Endothelial cell of umbilical vein (primary cell): Measurements from ENCODE around the gene MIA2. TPM values are rescaled to one million over a fixed set of nuclear protein-coding genes. Genes with fewer than 3 reads are reported as not detected.

Experiments
- BruUV-seq: library from RNA; stranded (reverse); fragments of 400-500 nt; replicated peaks from 2 replicates; lab custom pipeline; 2021; lab: Mats Ljungman, UMichigan
- CTCF ChIA-PET: fragments of 300-600, 350-600 bp; sonication (Branson Sonifier 250); formaldehyde crosslinking; loops from one replicate; lab custom pipeline; 2021; ENCODE audit warnings: antibody characterized with exemption, inconsistent platforms; lab: Charles Lee
- POLR2A ChIA-PET: fragments of 300-600, 350-600 bp; sonication (Branson Sonifier 250); formaldehyde crosslinking; loops from one replicate; lab custom pipeline; 2021; ENCODE audit warnings: antibody characterized with exemption, inconsistent platforms; lab: Charles Lee
- DNase-seq: peaks from one replicate; pipeline ENCODE4 v3.0.0-alpha.2; 2011; ENCODE audit warnings: low read depth, low spot score
- FAIRE-seq: peaks from 2 replicates; lab custom pipeline; 2011; peaks lifted over from hg19 to GRCh38; lab: Jason Lieb, UNC
- H2AFZ ChIP-seq: 2 replicates; pipeline ENCODE4 v1.6.0; 2012; ENCODE audit warnings: low read depth, low read length, control low read depth, inconsistent platforms
- H3K27ac ChIP-seq: 2 replicates; pipeline ENCODE4 v1.5.1; 2011; ENCODE audit warnings: low read depth, mild to moderate bottlenecking, control low read depth, low read length, moderate library complexity; ENCODE audit not compliant: insufficient read depth
- H3K27me3 ChIP-seq, 2 experiments: 2 replicates each; pipeline versions ENCODE4 v1.6.0 to v1.6.1; 2011; ENCODE audit warnings: low read length in 2 of 2, mixed read lengths in 1 of 2; ENCODE audit not compliant: control insufficient read depth in 2 of 2, insufficient read depth in 2 of 2
- H3K36me3 ChIP-seq, 2 experiments: 2 replicates in 1 of 2; 3 replicates in 1 of 2; pipeline ENCODE4 v1.5.1; 2011; ENCODE audit warnings: low read length in 2 of 2, mild to moderate bottlenecking in 1 of 2, moderate library complexity in 1 of 2; ENCODE audit not compliant: control insufficient read depth in 2 of 2, insufficient read depth in 2 of 2; ENCODE audit errors: extremely low read depth in 1 of 2
- H3K4me1 ChIP-seq: 3 replicates; pipeline ENCODE4 v1.5.1; 2011; ENCODE audit warnings: mild to moderate bottlenecking, low read length; ENCODE audit not compliant: control insufficient read depth, insufficient read depth; ENCODE audit errors: extremely low read depth
- H3K4me2 ChIP-seq: 2 replicates; pipeline ENCODE4 v1.6.1; 2011; ENCODE audit warnings: low read length, control low read depth, mixed read lengths; ENCODE audit not compliant: insufficient read depth
- H3K4me3 ChIP-seq, 3 experiments: fragments of 200-600 bp in 1 of 3; sonication (generic), shearing (Covaris generic) in 1 of 3; replicated peaks in 1 of 3; 2 replicates each; pipeline ENCODE4 v1.5.1; 2011 to 2016; ENCODE audit warnings: control low read depth in 3 of 3, low read length in 3 of 3, mild to moderate bottlenecking in 2 of 3, inconsistent platforms in 1 of 3, low read depth in 1 of 3, moderate library complexity in 1 of 3; ENCODE audit not compliant: insufficient read depth in 1 of 3
- H3K79me2 ChIP-seq: 2 replicates; pipeline ENCODE4 v1.6.0; 2012; ENCODE audit warnings: low read length, inconsistent platforms; ENCODE audit not compliant: control insufficient read depth, insufficient read depth
- H3K9ac ChIP-seq: replicated peaks from 2 replicates; pipeline ENCODE3; 2011; ENCODE audit warnings: low read length, control low read depth; ENCODE audit not compliant: insufficient read depth; ENCODE audit errors: extremely low read depth
- H3K9me1 ChIP-seq: replicated peaks from 3 replicates; pipeline ENCODE4 v1.6.0; 2011; ENCODE audit warnings: mild to moderate bottlenecking, low read length; ENCODE audit not compliant: control insufficient read depth, insufficient read depth; ENCODE audit errors: extremely low read depth
- H3K9me3 ChIP-seq: replicated peaks from 2 replicates; pipeline ENCODE4 v1.5.1; 2012; ENCODE audit warnings: low read length, inconsistent platforms; ENCODE audit not compliant: control insufficient read depth, insufficient read depth
- H4K20me1 ChIP-seq: replicated peaks from 2 replicates; pipeline ENCODE3; 2011; ENCODE audit warnings: mild to moderate bottlenecking, low read length; ENCODE audit not compliant: control insufficient read depth, insufficient read depth; ENCODE audit errors: extremely low read depth
- EZH2 ChIP-seq: IDR thresholded peaks from 2 replicates; pipeline ENCODE4 v1.6.1; 2012; ENCODE audit warnings: borderline replicate concordance, low read depth, mild to moderate bottlenecking, moderate library complexity, low read length, inconsistent platforms; ENCODE audit not compliant: severe bottlenecking
- FOS ChIP-seq: IDR thresholded peaks from 2 replicates; pipeline ENCODE4 v1.6.1; 2011; ENCODE audit warnings: mild to moderate bottlenecking, low read length, moderate library complexity, borderline replicate concordance; ENCODE audit not compliant: insufficient read depth
- GATA2 ChIP-seq: IDR thresholded peaks from 2 replicates; pipeline ENCODE4 v1.7.0; 2011; ENCODE audit warnings: low read depth, mild to moderate bottlenecking, moderate library complexity, mixed read lengths, low read length; ENCODE audit not compliant: insufficient read length, insufficient read depth
- JUN ChIP-seq: IDR thresholded peaks from 2 replicates; pipeline ENCODE4 v1.6.1; 2011; ENCODE audit warnings: borderline replicate concordance, low read depth; ENCODE audit not compliant: insufficient read length, insufficient read depth
- MYC ChIP-seq: IDR thresholded peaks from one replicate; pipeline ENCODE4 v1.6.1; 2011; ENCODE audit warnings: mild to moderate bottlenecking, low read depth, low read length
- POLR2A ChIP-seq: IDR thresholded peaks from 2 replicates; pipeline ENCODE4 v1.6.1; 2012; ENCODE audit warnings: low read depth, mild to moderate bottlenecking, control low read depth, low read length
- POLR2AphosphoS5 ChIP-seq: IDR thresholded peaks from 2 replicates; pipeline ENCODE4 v1.6.1; 2012; ENCODE audit warnings: low read depth, mild to moderate bottlenecking, control low read depth, low read length, moderate library complexity; ENCODE audit not compliant: insufficient read depth
- dilution Hi-C: fragments of 300-500 bp; cut with MboI; formaldehyde crosslinking; loops from one replicate; pipeline ENCODE4 v1.15.0; 2019; ENCODE audit warnings: low sequenced_read_pairs; ENCODE audit not compliant: extremely low pct_ligation_motif_present
- intact Hi-C: fragments of 100-400 bp; cut with micrococcal nuclease; formaldehyde crosslinking; loops from one replicate; pipeline ENCODE4 v1.10.0; 2022
- polyA plus RNA-seq, 4 experiments: library from polyadenylated mRNA; depleted of rRNA in 3 of 4; stranded (reverse) in 3 of 4; unstranded in 1 of 4; fragments of >200 nt; gene quantifications; 2 replicates each; pipeline versions ENCODE4 v1.2.1 to v1.2.3, GENCODE V29; 2011 to 2012; ENCODE audit warnings: missing spikeins in 1 of 4
- total RNA-seq: library from RNA; stranded (reverse); gene quantifications from 2 replicates; pipeline ENCODE4 v1.2.3, GENCODE V29; 2021
- TF ChIP-seq, protein P1 (sequence below), 2 donors: IDR thresholded peaks; 1 replicate in 1 of 2; 2 replicates in 1 of 2; pipeline ENCODE4 v1.5.1; 2011; ENCODE audit warnings: low read length in 2 of 2, mild to moderate bottlenecking in 2 of 2, moderate library complexity in 2 of 2, control low read depth in 1 of 2, inconsistent platforms in 1 of 2, low read depth in 1 of 2; ENCODE audit not compliant: insufficient read depth in 1 of 2; ENCODE audit errors: extremely low read depth in 1 of 2
- TF ChIP-seq, protein P2 (sequence below): IDR thresholded peaks from 2 replicates; pipeline ENCODE4 v1.6.1; 2011; ENCODE audit not compliant: insufficient read depth, insufficient read length

The MIA2 gene
- total and polyA plus RNA-seq, 2 donors (not counting 3 experiments of a cell fraction or from before 2014, with no cell fraction given) = 9.4 to 14.9 TPM

DNA sequence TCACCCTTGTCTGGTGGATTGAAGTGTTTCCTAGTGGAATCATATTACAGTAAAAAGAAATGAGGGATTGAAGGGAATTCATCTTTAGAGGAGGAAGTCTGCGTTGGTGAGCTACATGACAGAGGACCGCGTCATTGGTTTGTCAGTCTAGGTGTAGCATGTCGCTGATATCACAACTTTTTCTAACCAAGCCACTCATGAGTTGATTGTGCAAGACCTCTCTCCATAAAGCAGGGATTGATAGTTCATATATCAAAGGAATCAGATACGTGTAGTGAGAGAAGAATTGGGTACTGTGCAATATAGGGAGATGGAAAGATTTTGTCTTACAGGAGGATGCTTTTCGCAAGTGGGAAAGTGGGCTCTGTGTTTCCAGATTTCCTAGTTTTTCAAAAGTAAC lies 201.5 kb downstream of the MIA2 start:
- dilution Hi-C loops (no loop called here), intact Hi-C loops (no loop called here)
- Histone ChIP-seq H3K9me3 (no peaks in the 10 kb centered on the region), H4K20me1 (no peaks in the 10 kb centered on the region), H3K27ac (no peak overlapping the region), H3K36me3 (no peaks in the 10 kb centered on the region), H3K4me1 (peaks cover 16% of the 10 kb centered on the region), H3K4me2 (no peak overlapping the region), H3K27me3 (peaks cover 0 to 3% of the 10 kb centered on the region in 2 experiments), H3K9ac (no peak overlapping the region), H2AFZ (no peak overlapping the region), H3K4me3 (no peak overlapping the region), H3K9me1 (no peaks in the 10 kb centered on the region), H3K79me2 (peaks cover 12% of the 10 kb centered on the region)
- FAIRE-seq = no peak
- ChIA-PET POLR2A (no interaction called here), CTCF (no interaction called here)
- no peak for DNase-seq
- no TSS peak for BruUV-seq
- TF ChIP-seq GATA2 (no peak), POLR2A (no peak), EZH2 (no peak), POLR2AphosphoS5 (no peak), JUN (no peak), FOS (no peak), MYC (no peak)
- TF ChIP-seq, protein P1, sequence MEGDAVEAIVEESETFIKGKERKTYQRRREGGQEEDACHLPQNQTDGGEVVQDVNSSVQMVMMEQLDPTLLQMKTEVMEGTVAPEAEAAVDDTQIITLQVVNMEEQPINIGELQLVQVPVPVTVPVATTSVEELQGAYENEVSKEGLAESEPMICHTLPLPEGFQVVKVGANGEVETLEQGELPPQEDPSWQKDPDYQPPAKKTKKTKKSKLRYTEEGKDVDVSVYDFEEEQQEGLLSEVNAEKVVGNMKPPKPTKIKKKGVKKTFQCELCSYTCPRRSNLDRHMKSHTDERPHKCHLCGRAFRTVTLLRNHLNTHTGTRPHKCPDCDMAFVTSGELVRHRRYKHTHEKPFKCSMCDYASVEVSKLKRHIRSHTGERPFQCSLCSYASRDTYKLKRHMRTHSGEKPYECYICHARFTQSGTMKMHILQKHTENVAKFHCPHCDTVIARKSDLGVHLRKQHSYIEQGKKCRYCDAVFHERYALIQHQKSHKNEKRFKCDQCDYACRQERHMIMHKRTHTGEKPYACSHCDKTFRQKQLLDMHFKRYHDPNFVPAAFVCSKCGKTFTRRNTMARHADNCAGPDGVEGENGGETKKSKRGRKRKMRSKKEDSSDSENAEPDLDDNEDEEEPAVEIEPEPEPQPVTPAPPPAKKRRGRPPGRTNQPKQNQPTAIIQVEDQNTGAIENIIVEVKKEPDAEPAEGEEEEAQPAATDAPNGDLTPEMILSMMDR (IDR thresholded peaks at IDR 0.05; ENCODE audit: extremely low read depth in 1 of 2, insufficient read depth in 1 of 2, low read depth in 1 of 2, low read length in 2 of 2) = no peak
- TF ChIP-seq, protein P2, sequence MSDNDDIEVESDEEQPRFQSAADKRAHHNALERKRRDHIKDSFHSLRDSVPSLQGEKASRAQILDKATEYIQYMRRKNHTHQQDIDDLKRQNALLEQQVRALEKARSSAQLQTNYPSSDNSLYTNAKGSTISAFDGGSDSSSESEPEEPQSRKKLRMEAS = no peak

Other genes with a start within 250 kb of the MIA2 start
- 155 and 156 TPM in 2 replicates for gene SEC23A, start 130.7 kb upstream of the MIA2 start, total RNA-seq
- 78.3 and 86.2 TPM in 2 replicates for gene SEC23A, start 130.7 kb upstream of the MIA2 start, polyA plus RNA-seq
- gene GEMIN2, start 119.6 kb upstream of the MIA2 start, total RNA-seq = 19.5 and 20.0 TPM in 2 replicates
- 9.6 and 14.3 TPM in 2 replicates for gene GEMIN2, start 119.6 kb upstream of the MIA2 start, polyA plus RNA-seq
- 19.3 and 21.8 TPM in 2 replicates for gene TRAPPC6B, start 63.6 kb upstream of the MIA2 start, total RNA-seq
- 7.3 and 9.9 TPM in 2 replicates for gene TRAPPC6B, start 63.6 kb upstream of the MIA2 start, polyA plus RNA-seq
- 79.4 and 83.5 TPM in 2 replicates for gene PNN, start 58.7 kb upstream of the MIA2 start, total RNA-seq
- 9.9 and 27.3 TPM in 2 replicates for gene PNN, start 58.7 kb upstream of the MIA2 start, polyA plus RNA-seq
- gene FBXO33, start 198.5 kb downstream of the MIA2 start, total RNA-seq = 5.0 and 6.3 TPM in 2 replicates
- 3.4 and 4.2 TPM in 2 replicates for gene FBXO33, start 198.5 kb downstream of the MIA2 start, polyA plus RNA-seq